HG03575 (cell line): ENCODE results near the gene PATL2.
A peak's percentile ranks its signal among the peaks of the same experiment; 100 is the strongest.
"Not testable (repeated sequence)": the region's sequence is repeated elsewhere in the genome, so short reads cannot be mapped to it uniquely, and the experiment has no call there.

ENCODE experiments used
- ATAC-seq: cut with Tn5 transposase; IDR thresholded peaks from one replicate; pipeline ENCODE4 v1.9.1; 2021; ENCODE audit not compliant: unreplicated experiment, insufficient number of reproducible peaks, low FRiP score; ENCODE audit errors: extremely low read depth

Gene PATL2

GRCh38 chr15:44711096-44711742, at the start of gene PATL2, which contains the start of gene B2M:
PATL2 (minus strand) TSS chr15:44711323; CDS start chr15:44676490, 34,833 bp downstream.
B2M (plus strand) TSS chr15:44711517; CDS start chr15:44711547, 30 bp downstream.
- peak; percentile 82 for ATAC-seq

DNA sequence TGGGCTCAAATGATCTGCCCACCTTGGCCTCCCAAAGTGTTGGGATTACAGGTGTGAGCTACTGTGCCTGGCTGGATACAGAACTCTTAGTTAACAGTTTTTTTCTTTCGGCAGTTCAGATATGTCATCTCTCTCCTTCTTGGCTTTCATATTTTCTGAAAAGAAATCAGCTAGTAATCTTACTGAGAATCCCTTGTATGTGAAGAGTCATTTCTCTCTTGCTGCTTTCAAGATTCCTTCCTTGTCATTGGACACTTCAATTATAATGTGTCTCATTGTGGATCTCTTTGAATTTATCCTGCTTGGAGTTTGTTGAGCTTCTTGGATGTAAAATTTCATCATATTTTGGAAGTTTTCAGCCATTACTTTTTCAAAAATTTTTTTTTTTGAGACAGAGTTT, 42.2 kb upstream of the PATL2 start:
- no peak for ATAC-seq

- ATAC-seq: not testable (repeated sequence)
Measured at GRCh38 chr15:44743454-44743853, 32.3 kb upstream of the PATL2 start.

DNA sequence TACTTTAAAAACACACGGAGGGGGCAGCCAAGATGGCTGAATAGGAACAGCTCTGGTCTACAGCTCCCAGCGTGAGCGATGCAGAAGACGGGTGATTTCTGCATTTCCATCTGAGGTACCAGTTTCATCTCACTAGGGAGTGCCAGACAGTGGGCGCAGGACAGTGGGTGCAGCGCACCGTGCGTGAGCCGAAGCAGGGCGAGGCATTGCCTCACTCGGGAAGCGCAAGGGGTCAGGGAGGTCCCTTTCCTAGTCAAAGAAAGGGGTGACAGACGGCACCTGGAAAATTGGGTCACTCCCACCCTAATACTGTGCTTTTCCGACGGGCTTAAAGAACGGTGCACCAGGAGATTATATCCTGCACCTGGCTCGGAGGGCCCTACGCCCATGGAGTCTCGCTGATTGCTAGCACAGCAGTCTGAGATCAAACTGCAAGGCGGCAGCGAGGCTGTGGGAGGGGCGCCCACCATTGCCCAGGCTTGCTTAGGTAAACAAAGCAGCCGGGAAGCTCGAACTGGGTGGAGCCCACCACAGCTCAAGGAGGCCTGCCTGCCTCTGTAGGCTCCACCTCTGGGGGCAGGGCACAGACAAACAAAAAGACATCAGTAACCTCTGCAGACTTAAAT, 28.2 kb upstream of the PATL2 start:
- not testable (repeated sequence) for ATAC-seq

- ATAC-seq: no peak
Measured at GRCh38 chr15:44738340-44738984, 27.3 kb upstream of the PATL2 start.

GRCh38 chr15:44736181-44736765, 25.1 kb upstream of the PATL2 start, which contains the start of gene TRIM69:
TRIM69 (plus strand) TSS chr15:44736528; CDS start chr15:44736705, 177 bp downstream.
- no peak for ATAC-seq

- ATAC-seq: no peak
Measured at GRCh38 chr15:44735482-44736180, 24.5 kb upstream of the PATL2 start.

DNA sequence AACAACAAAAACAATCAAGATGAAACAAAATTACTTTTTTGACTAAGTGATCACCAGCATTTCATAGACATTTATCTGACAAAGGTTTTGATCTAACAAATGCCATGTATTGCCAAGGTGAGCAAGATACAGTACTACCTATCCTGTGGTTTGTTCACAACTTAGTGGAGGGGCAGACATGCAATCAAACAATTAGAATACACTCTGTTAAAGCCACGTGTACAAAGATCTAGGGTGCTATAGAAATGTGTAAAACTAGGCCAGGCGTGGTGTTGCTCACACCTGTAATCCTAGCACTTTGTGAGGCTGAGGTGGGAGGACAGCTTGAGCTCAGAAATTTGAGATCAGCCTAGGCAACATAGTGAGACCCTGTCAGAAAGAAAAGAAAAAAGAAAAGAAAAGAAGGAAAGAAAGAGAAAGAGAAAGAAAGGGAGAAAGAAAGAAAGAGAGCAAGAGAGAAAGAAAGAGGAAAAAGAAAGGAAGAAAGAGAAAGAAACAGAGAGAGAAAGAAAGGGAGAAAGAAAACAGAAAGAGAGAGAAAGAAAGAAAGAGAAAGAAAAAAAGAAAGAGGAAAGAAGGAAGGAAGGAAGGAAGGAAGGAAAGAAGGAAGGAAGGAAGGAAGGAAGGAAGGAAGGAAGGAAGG, 23.8 kb upstream of the PATL2 start:
- ATAC-seq: no peak

DNA sequence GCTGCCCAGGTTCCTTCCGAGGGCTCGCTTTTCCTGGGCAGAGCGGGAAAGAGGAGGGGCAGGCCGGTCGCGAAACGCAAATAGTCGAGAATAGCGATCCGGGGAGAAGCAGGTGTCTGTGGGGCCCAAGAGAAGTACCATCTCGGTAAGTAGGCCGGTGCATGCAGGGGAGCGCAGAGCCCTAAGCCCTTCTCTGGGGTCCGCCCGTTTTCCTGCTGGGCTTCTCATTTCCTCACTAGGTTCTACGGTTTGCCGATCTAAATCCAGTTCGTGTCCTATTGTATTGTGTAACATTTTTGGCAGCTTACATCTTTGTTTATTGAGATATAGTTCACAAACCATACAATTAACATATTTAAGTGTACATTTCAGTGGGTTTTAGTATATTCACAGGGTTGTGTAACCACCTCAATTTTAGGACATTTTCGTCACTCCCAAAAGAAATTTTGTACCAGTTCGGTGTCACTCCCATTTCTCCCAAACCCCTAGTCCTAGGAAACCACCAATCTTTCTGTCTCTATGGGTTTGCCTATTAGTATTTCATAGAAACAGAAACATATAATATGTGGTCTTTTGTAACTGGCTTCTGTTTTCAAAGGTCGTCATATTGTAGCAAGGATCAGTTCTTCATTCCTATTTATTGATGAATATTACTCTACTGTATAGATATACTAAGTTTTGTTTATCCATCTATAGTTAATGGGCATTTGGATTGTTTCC, 18.4 kb upstream of the PATL2 start:
- no peak for ATAC-seq

- ATAC-seq: peak; percentile 45
Measured at GRCh38 chr15:44728576-44729407, 17.7 kb upstream of the PATL2 start.

DNA sequence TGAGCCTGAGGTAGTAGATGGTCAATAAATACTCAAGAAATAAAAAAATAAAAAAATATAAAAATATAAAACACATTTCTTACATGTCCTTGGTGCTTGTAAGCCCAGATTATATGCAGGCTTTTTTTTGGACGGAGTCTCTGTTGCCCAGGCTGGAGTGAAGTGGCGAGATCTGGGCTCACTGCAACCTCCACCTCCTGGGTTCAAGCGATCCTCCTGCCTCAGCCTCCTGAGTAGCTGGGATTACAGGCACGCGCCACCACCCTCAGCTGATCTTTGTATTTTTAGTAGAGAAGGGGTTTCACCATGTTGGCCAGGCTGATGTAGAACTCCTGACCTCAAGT, 17.1 kb upstream of the PATL2 start:
- not testable (repeated sequence) for ATAC-seq

DNA sequence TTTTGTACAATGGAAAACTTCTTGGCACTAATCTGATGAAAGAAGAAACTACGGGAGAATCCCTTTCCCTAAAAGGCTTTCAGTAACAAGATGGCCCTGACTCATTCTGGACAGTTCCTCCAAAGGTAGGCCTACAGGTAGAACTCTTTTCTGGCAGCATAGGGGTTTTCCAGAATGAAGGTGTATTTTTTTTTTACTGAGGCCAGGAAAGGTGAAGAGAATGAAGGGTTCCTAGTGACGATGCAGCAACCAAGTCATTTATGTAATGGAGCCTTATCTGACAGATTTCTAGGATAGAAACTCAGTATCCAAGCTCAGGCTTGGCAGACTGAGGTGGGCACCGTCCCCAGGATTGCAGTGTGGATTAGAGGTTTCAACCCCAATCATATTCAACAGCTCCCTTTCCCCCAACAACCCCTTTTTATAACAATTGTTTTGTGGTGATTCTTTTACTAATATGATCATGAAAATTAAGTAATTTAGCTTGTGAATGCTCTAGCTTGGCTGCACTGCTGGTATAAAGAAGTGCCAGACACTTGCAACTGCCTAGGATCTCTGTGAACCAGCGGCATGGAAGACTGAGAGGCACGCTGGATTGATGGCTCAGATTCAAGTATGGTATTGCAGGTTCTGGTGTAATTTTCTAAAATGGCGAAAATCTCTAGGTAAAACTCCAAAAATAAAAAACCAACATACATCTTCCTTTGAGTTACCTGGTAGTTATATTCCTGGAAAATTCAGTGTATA, 16.5 kb upstream of the PATL2 start:
- ATAC-seq: no peak

DNA sequence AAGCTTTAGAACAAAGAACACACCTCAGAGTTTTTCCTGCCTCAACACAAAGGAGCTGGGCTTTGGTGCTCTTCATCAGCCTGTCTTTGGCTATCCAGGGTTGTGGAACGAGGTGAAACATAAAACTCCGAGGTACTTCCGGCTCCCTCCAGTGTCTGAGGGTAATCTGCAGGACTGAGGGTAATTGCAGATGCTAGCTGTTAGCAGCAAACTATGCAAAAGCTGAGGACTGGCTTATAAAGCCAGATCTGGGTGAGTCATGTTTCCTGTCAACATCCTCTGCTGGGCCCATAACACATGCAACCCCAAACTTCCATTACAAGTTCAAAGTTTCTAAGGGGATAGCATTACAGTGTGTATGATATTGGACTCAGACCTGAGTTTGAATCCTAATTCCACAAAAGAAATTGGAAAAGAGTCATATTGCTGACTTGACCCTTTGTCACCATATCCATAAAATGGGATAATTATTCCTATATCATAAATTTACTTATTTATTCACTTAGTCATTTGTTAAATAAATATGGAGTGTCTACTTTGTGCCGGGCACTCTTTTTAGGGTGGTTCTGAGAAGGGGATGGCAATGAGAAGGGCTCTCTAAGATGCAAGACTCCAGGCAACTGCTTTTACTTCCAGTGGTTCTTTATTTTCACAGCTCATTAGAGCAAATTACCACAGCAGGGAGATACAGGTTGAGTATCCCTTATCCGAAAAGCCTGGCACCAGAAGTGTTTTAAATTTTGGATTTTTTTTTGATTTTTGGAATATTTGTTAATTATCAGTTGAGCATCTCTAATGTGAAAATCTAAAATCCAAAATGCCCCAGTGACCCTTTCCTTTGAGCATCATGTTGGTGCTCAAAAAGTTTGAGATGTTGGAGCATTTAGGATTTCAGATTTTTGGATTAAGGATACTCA, 15.7 kb upstream of the PATL2 start:
- no peak for ATAC-seq

DNA sequence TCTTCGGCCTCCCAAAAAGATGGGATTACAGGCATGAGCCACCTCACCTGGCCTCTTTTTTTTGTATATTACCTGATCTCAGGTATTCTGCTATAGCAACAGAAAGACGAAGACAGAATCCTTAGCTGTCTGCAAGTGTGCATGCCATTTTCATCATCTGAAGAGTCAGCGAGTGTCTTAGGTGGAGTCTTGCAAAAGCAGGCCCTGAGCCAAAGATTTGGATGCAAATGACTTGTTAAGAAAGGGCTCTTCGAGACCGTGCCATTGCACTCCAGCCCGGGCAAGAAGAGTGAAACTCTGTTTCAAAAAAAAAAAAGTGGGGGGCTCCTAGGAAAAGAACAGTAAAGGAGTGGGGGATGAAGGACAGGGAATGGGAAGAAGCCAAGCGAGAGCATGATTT, 15.0 kb upstream of the PATL2 start:
- no peak for ATAC-seq

GRCh38 chr15:44722011-44722410, 10.9 kb upstream of the PATL2 start:
- no peak for ATAC-seq
